Renal cortex interstitium (tissue), 11 donors: Measurements from ENCODE around the gene SSBP2. TPM values are rescaled to one million over a fixed set of nuclear protein-coding genes. Genes with fewer than 3 reads are reported as not detected.
"Not testable (repeated sequence)": the region's sequence is repeated elsewhere in the genome, so short reads cannot be mapped to it uniquely, and the experiment has no call there.

Experiments
- DNase-seq, 11 donors: peaks; one replicate each; pipeline ENCODE4 v3.0.0-alpha.2; 2013; ENCODE audit warnings: low read depth in 9 of 11, low spot score in 4 of 11; ENCODE audit errors: extremely low read depth in 1 of 11
- polyA plus RNA-seq, 3 donors: library from polyadenylated mRNA; unstranded; fragments of 120-200 nt; gene quantifications; one replicate each; pipeline ENCODE4 v1.2.1, GENCODE V29; 2013; ENCODE audit not compliant: insufficient read length in 3 of 3

Gene SSBP2
- polyA plus RNA-seq, 3 donors = 82.7 to 94.9 (median 84.4) TPM

DNA sequence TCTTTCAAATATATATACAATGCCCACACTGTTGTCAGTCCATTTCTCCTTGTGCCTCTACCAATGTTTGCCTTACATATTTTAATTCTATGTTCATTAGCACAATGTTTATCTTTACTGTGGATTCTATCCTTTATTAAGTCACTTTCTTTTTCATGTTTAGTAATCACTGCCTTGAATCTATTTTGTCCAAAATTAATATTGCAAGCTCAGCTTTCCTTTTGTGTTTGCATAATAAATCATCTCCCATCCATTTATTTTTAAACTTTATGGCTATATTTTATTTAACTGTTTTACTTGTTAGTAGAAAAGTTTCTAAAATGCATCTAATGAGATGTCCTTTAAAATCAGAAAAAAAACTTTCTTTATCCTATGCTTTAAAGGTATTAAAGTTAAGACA is 230.1 kb downstream of the SSBP2 start:
- DNase-seq = no peak

DNA sequence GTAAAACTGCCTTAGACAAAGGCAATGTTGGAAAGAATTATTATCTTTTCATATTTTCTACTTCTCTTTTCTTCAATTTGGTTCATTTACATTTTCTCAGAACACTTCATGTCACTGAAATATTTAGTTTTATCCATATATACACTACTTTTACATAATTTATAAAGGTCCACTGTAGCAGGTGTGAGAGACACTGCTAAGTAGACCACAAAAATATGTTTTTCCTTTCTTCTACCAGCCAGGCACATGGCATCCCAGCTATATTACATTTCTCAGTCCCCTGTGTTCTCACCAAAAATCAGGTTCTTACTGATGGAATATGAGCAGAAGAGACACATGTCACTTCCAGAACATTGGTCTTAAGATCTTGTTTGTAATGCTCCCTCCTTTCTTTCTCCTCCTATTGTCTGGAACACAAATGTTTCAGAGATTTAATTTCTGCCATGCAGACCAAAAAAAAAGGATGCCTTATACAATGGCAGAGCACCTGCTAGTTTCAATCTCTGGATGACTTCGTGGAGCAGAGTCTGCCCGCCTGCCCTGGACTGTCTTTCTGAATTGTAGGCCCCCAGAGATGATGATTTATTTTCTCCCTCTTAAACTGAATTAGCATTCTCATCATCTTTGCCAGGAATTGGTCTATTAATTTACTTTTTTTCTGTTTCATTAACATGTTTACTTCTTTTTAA is 231.5 kb downstream of the SSBP2 start:
- DNase-seq = no peak

DNA sequence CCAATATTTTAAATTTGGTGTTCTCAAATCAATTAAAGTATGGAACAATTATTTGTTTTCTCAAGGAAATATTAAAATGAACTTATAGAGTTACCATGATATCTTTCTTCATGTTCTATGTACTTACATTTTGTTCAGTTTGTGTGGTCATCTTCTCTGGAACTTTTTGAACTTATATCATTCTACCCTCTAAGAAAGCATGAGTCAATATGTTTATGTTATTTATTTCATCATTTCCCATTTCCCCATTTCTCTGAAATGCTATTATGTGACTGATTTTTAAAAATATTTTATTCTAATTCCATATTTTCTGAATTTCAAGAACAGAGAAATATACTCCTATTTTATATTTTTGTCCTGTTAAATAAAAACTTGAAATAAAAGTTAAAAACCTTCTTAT is 233.4 kb downstream of the SSBP2 start:
- DNase-seq = no peak

DNA sequence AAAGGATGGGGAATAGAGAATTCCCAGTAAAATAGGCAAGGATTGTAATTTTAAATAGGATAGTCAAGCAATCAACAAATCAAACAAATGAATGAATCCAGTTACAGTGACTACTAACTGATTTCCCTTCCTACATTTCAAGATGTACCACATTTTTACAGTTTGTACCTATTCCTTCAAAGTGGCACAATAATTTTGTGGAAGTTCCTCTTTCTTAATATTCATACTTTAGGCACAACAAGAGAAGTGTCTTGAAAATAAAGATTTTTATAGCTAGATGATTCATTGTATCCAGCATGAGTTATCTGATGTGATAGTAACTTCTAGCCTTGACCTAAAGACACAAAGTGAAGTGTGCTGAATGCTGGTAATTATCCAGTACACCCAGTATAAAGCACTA is 234.8 kb downstream of the SSBP2 start:
- no peak for DNase-seq

DNA sequence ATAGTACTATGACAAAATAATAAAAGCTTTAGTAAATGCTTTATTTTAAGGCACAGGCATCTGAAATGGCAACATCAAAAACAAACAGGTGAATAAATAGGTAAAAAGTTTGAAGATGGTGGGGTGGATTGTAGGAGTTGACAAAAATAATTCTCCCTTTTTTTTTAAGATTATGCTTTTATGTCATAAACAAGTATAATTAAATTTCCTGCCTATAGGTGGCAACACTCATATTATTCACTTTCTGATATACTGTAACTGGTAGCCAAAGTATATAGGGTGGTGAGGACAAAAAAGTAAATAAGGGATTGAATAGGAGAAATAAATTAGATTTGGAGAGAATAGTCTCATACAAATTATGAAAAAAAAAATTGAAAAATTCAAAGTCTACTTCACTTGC is 236.9 kb downstream of the SSBP2 start:
- DNase-seq = no peak

DNA sequence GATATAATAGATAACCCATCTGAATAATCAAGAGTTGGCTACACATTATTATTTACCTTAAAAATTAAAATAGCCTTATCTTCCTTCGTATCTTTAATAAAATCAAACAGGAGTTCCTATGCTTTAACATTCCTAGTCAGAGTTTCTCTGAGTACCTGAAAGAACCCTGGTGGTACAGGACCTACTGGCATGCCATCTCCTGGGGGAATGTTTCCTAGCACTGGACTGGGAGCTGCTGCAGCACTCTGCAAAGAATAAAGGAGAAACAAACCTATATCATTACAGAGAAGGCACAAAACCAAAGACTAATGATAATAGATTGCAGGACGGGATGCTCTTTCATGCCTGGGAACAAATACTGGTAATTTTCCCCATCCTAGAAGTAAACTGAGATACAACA is 237.4 kb downstream of the SSBP2 start:
- DNase-seq = no peak

DNA sequence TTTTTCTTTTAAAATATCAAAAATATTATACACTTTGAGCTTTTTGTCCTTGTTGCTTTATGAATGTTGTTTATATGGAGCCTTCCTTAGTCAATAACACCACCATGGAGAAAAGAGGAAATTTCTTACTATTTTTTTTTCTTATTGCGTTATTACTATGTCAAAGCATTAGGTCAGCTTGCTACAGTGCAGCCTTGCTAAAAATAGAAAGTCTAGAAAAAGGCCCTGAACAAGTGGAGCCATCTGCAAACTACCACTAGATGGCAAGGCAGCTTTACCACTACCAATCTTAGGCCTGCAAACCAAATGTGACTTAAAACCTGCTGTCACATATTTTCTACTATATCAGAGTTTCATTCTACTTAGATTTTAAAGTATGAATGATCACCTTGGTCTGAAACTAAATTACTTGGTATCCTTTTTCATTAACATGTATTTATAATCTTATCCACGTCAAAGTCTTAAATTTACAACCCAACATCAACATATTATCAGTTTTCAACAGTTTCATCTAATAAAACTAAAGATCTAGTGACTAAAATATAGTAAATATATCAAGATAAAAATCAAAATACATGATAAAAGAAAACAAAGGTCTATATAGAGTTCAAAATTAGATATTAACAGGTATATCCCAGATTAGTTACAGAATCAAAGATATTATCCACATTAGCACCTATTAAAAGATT is 243.9 kb downstream of the SSBP2 start:
- DNase-seq = peak; percentile 46 to 82 (median 64)

DNA sequence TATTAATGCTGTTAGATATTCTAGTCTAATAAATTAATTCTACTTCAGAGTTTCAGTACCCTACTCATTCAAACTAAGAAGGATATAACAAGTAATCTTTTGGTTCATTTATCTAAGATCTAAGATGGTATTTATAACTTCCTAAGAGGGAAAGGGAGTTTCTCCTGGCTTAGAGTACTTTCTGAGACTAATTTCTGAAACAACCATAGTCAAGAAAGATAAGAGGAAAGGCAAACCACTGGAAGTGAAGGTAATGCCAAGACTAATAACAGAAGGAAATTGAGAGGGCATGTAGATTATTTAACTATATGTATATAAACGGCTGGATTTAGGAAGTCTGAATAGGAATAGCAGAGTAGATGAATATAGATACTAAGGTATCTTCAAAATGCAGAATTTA is 244.5 kb downstream of the SSBP2 start:
- DNase-seq = no peak

DNA sequence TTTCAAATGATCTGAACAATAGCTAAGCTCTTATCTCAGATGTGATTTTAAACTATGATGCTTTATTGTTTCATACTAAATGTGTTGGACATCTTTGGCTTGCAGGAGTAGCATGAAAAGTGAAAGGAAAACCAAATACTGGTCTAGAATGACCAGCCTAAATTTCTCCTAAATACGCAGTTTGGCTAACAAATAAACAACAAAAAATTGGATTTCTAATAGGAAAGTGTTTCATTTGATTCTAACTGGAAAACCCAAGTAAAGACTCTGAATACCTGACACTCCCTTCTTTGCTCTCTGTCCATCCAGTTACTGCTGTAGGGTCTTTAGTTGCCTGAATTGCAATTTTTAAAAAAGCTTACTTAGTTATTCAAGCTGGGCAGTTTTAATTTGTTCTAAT is 245.2 kb downstream of the SSBP2 start:
- DNase-seq = no peak

DNA sequence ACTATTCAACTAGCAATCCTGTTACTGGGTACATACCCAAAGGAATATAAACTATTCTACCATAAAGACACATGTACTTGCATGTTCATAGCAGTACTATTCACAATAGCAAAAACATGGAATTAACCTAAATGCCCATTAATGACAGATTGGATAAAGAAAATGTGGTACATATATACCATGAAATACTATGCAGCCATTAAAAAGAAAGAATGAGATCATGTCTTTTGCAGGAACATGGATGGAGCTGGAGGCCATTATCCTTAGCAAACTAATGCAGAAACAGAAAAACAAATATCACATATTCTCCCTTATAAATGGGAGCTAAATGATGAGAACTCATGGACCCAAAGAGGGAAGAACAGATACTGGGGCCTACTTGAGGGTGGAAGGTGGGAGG is 247.3 kb downstream of the SSBP2 start:
- not testable (repeated sequence) for DNase-seq

DNA sequence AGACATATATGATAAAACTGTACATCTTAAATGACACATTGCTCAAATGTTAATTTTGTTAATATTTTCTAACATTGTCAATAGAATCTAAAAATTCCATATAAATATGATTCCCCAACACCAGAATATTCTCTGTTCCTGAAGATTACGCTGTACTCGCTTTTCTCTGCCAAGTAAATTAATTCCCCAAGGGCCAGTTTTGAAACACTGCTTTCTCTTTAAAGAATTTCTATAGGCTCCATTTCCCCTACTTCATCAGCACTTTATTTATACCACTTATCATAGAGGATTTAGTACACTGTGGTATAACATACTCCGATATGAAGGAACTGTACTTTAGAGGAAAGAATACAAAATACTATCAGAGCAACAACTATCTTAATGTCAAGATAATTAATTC is 255.6 kb downstream of the SSBP2 start:
- no peak for DNase-seq

DNA sequence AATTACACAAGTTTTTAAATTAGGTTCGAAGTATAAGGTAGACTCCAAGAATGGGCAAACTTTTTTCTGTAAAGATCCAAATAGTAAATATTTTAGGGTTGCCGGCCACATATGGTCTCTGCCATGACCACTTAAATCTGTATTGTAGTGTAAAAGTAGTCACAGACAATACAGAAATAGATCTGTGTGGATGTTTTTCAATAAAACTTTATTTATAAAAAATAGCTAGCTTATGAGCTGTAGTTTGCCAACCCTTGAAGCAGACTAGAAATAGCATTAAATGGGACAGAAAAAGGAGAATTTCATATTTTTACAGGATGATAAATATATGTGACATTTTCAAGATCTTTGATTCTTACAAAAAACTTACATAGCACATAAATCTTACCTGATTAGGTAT is 262.0 kb downstream of the SSBP2 start:
- DNase-seq = no peak

DNA sequence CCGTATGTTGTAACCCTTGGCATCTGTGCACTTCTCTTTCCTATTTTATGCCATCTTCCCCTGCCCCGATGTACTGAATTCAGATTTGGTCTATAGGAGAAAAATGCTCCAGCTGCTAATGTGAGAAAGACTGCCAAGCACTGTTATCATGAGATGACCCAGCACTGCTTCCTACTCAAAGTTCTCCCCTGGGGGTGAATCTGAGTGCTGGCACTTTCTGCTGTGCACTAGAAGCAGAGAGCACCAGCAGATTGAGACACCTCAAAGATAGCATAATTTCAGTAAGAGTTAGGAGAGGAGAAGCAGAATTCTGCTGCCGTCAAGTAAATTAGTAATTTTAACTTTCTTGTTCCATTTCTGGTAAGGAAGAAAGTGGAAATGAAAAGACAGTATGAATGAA is 264.2 kb downstream of the SSBP2 start:
- no peak for DNase-seq

DNA sequence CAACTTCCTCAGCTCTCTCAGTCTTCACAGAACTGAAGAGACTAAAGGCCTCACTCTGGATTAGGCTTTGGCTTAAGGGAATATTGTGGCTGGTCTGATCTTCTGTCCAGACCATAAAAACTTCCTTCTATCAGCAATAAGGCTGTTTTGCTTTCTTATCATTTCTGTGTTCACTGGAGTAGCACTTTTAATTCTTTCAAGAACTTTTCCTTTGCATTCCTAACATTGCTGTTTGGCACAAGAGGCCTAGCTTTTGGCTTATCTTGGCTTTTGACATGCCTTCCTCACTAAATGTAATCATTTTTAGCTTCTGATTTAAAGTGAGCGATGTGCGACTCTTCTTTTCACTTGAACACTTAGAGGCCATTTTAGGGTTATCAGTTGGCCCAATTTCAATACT is 268.3 kb downstream of the SSBP2 start:
- no peak for DNase-seq

DNA sequence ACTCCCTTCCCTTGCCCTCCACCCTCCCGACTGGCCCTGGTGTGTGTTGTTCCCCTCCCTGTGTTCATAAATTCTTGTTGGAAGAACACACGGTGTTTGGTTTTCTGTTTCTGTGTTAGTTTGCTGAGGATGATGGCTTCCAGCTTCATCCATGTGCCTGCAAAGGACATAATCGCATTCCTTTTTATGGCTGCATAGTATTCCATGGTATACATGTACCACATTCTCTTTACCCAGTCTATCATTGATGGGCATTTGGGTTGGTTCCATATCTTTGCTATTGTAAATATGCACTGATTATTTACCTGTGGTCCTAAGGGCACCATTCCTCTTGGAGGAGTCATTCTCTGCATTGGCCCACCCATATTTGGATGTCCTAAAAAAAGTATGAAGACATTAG is 277.5 kb downstream of the SSBP2 start:
- not testable (repeated sequence) for DNase-seq

DNA sequence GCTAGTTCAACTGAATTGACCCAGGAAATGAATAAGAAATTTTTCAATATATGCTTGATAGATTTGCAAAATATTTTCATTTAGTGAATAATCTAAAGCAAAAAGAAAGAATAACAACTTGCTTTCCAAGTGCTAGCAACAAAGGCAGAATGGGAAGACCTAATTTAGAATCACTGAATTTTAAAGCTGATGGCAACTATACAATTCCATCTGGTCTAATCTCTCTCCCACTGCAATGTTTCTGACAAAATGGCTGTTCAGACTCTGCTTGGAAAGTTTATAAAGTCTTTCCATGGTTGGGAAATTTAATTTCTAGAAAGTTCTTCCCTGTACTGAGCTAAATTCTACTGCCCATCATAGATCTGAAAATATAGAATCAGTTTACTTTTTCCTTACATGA is 281.2 kb downstream of the SSBP2 start:
- no peak for DNase-seq

DNA sequence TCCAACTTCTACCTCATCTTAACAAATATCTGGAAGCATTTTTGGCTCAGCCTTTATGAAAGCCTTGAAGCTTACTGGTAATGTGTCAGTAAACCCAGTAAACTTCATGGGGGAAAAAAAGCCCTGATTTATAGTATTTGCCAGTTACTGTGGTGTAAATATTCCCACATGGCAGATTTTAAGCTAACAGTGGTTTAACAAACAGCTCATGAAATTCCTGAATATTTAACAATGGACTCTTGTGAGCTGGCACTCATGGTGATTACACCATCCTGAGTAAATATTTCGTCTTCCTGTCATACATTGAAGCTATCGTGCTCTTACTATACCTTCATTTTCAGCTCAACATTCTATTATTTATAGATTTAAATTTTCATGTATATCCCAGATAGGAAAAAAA is 300.0 kb downstream of the SSBP2 start:
- no peak for DNase-seq

DNA sequence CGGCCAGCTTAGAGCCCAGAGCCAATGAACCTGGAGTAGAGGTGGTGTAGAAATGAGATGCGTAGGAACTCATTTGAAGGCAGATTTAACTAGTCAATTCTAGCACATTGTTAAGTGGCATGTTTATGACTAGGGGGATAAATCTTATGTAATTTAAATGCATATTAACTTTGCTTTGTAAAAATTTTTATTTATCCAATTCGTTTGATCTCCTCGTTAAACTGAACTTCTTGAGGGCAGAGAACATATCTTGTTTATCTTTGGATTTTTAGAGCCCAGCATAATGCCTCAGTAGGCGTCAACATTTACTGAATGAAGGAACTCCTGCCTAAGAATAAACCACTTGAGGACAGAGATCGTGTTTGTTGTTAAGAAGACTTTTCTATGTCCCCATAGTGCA is 315.9 kb downstream of the SSBP2 start:
- no peak for DNase-seq

DNA sequence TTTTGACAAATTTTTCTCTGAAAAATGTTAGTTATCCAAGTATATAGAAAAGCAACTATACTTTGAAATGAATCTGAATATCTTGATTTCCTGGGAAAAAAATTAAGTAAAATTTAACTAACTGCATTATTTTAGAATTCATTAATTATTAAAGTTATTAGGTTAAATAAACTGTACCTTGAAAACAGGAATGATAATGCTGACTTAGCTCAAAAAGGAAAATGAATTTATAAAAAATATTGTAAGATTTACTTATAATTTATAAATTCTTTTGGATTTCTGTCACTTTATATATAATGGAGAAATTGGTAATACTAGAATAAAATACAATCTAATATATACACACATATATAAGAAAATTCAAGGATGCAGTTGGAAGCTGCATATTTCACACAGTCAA is 320.9 kb downstream of the SSBP2 start:
- DNase-seq = no peak

DNA sequence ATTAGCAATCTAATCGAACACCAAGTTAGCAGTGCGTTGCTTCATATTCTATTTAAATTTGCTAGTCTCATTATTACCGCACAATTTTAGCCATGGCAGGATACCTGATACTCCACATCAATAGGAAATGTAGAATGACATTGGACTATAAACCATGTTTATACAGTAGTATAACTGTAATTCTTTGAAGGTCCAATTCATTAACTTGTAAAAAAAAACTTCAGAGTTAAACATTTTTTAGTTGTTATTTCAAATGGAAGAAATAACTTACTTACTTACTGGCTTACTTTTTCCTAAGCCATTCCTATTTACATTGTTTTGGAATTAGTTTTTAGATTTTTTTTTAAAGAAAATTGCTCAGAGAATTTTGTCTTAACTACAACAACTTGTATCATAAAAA is 321.5 kb downstream of the SSBP2 start:
- no peak for DNase-seq

DNA sequence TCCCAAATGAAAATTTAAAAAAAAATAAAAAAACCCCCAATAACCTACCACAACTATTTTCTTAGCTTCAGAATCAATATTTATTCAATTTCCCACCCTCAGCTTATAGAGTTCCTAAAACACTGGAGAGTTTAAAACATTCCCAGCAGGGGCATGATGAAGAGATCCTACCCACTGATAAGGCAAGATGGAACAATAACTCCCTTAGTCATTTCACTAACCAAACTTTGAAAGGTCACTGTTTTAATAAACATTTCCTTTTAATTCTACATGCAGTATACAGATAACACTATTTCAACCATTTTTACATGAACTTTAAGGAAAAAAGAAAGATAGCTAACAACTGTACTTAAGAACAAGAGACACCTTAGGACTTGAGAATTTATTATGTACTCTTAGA is 322.0 kb downstream of the SSBP2 start:
- DNase-seq = no peak
